OCI-LY7 (cell line): ENCODE results near the gene APOBEC3H. TPM values are rescaled to one million over a fixed set of nuclear protein-coding genes. Genes with fewer than 3 reads are reported as not detected.

Experiments
- BruUV-seq: library from RNA; stranded (reverse); fragments of 400-500 nt; replicated peaks from 2 replicates; lab custom pipeline; 2021; lab: Mats Ljungman, UMichigan
- CTCF ChIA-PET: fragments of 300-600 bp; sonication (Branson Sonifier 250); formaldehyde crosslinking; loops from one replicate; lab custom pipeline; 2022; ENCODE audit warnings: antibody characterized with exemption; ENCODE audit not compliant: unreplicated experiment; lab: Charles Lee
- POLR2A ChIA-PET: fragments of 300-600 bp; sonication (Branson Sonifier 250); formaldehyde crosslinking; loops from one replicate; lab custom pipeline; 2022; ENCODE audit warnings: antibody characterized with exemption; lab: Charles Lee
- DNase-seq: peaks from one replicate; pipeline ENCODE4 v3.0.0-alpha.2; 2015; ENCODE audit warnings: low spot score
- H2AFZ ChIP-seq: fragments of 200-600 bp; sonication (generic), shearing (Covaris generic); 2 replicates; pipeline ENCODE4 v1.6.1; 2014; ENCODE audit warnings: mild to moderate bottlenecking, antibody characterized with exemption, low read length, moderate library complexity
- H3K27ac ChIP-seq: fragments of 200-600 bp; sonication (generic); 2 replicates; pipeline ENCODE4 v1.5.1; 2014; ENCODE audit warnings: mixed run types, low read depth, mild to moderate bottlenecking, moderate library complexity, low read length, inconsistent platforms; ENCODE audit not compliant: poor library complexity, severe bottlenecking
- H3K36me3 ChIP-seq: fragments of 200-600 bp; sonication (generic); 2 replicates; pipeline ENCODE4 v1.6.1; 2014; ENCODE audit warnings: mild to moderate bottlenecking, antibody characterized with exemption, low read length, moderate library complexity, mixed read lengths; ENCODE audit not compliant: insufficient read depth
- H3K4me1 ChIP-seq: fragments of 200-600 bp; sonication (generic); 2 replicates; pipeline ENCODE4 v1.5.1; 2014; ENCODE audit warnings: mild to moderate bottlenecking, low read length; ENCODE audit not compliant: insufficient read depth, poor library complexity, severe bottlenecking
- H3K4me2 ChIP-seq: fragments of 200-600 bp; sonication (generic); 2 replicates; pipeline ENCODE4 v1.6.1; 2014; ENCODE audit warnings: mild to moderate bottlenecking, low read length
- H3K4me3 ChIP-seq: fragments of 200-600 bp; sonication (generic); 2 replicates; pipeline ENCODE4 v1.5.1; 2014; ENCODE audit warnings: mild to moderate bottlenecking, low read depth, low read length; ENCODE audit not compliant: poor library complexity, severe bottlenecking
- H3K79me2 ChIP-seq: fragments of 200-600 bp; sonication (generic); 2 replicates; pipeline ENCODE4 v1.6.1; 2016; ENCODE audit warnings: low read depth, mild to moderate bottlenecking, low read length, moderate library complexity, mixed read lengths; ENCODE audit not compliant: insufficient read depth
- H3K9me2 ChIP-seq: fragments of 200-600 bp; sonication (generic); 2 replicates; pipeline ENCODE4 v1.6.1; 2016; ENCODE audit warnings: mild to moderate bottlenecking, low read length, mixed read lengths; ENCODE audit not compliant: insufficient read depth
- H3K9me3 ChIP-seq: fragments of 200-600 bp; sonication (generic); 2 replicates; pipeline ENCODE4 v1.6.1; 2014; ENCODE audit warnings: mild to moderate bottlenecking, mixed run types, low read length, mixed read lengths
- H4K20me1 ChIP-seq: fragments of 200-600 bp; sonication (generic); 2 replicates; pipeline ENCODE4 v1.6.1; 2014; ENCODE audit warnings: mild to moderate bottlenecking, antibody characterized with exemption, low read length, moderate library complexity, mixed read lengths; ENCODE audit not compliant: insufficient read depth
- CTCF ChIP-seq: fragments of 200-600 bp; sonication (generic); conservative IDR thresholded peaks from 2 replicates; pipeline ENCODE4 v1.5.1; 2014; ENCODE audit warnings: mild to moderate bottlenecking, antibody characterized with exemption, low read length, moderate library complexity, mixed read lengths
- EZH2phosphoT487 ChIP-seq: fragments of 200-600 bp; sonication (generic); IDR thresholded peaks from 2 replicates; pipeline ENCODE4 v1.6.1; 2018; ENCODE audit warnings: low read depth, borderline replicate concordance, mild to moderate bottlenecking, mixed run types, antibody characterized with exemption, low read length, moderate library complexity, mixed read lengths
- intact Hi-C: fragments of 100-400 bp; cut with micrococcal nuclease; formaldehyde crosslinking; loops from one replicate; pipeline ENCODE4 v1.10.0; 2022; ENCODE audit not compliant: unreplicated experiment
- total RNA-seq, 2 experiments: library from RNA; depleted of rRNA in 1 of 2; stranded (reverse); fragments of >200 nt in 1 of 2; shearing (Covaris generic) in 1 of 2; gene quantifications; 2 replicates each; pipeline ENCODE4 v1.2.3, GENCODE V29; 2014 to 2022

APOBEC3H gene
- total RNA-seq, 2 experiments from 2014 or later: 0.99 to 1.2 TPM

GRCh38 chr22:39125622-39126021, 28.6 kb downstream of the APOBEC3H start:
- no peaks in the 10 kb centered on the region for H3K9me2 ChIP-seq
- H3K27ac ChIP-seq: no peak overlapping the region
- H3K9me3 ChIP-seq: no peaks in the 10 kb centered on the region
- no peak for TF ChIP-seq EZH2phosphoT487
- TF ChIP-seq CTCF: no peak
- BruUV-seq: no TSS peak
- H3K4me2 ChIP-seq: no peak overlapping the region
- CTCF ChIA-PET: no interaction called here
- H2AFZ ChIP-seq: no peak overlapping the region
- H3K4me3 ChIP-seq: no peak overlapping the region
- no peaks in the 10 kb centered on the region for H3K79me2 ChIP-seq
- POLR2A ChIA-PET: no interaction called here
- intact Hi-C loops: no loop called here
- H4K20me1 ChIP-seq: no peaks in the 10 kb centered on the region
- DNase-seq: no peak
- H3K36me3 ChIP-seq: no peaks in the 10 kb centered on the region
- no peaks in the 10 kb centered on the region for H3K4me1 ChIP-seq

GRCh38 chr22:39128508-39128907, 31.5 kb downstream of the APOBEC3H start:
- ChIA-PET CTCF (no interaction called here), POLR2A (no interaction called here)
- BruUV-seq: no TSS peak
- Histone ChIP-seq H4K20me1 (no peaks in the 10 kb centered on the region), H3K36me3 (no peaks in the 10 kb centered on the region), H3K27ac (no peak overlapping the region), H3K9me2 (no peaks in the 10 kb centered on the region), H3K4me3 (no peak overlapping the region), H3K9me3 (no peaks in the 10 kb centered on the region), H3K4me1 (no peaks in the 10 kb centered on the region), H3K4me2 (no peak overlapping the region), H3K79me2 (no peaks in the 10 kb centered on the region), H2AFZ (no peak overlapping the region)
- intact Hi-C loops: no loop called here
- DNase-seq: no peak
- TF ChIP-seq EZH2phosphoT487 (no peak), CTCF (no peak)

- no peaks in the 10 kb centered on the region for H4K20me1 ChIP-seq
- H3K4me2 ChIP-seq: no peak overlapping the region
- no peak overlapping the region for H3K4me3 ChIP-seq
- H2AFZ ChIP-seq: no peak overlapping the region
- POLR2A ChIA-PET: no interaction called here
- DNase-seq: no peak
- no peaks in the 10 kb centered on the region for H3K4me1 ChIP-seq
- TF ChIP-seq EZH2phosphoT487 (no peak), CTCF (no peak)
- BruUV-seq: no TSS peak
- CTCF ChIA-PET: no interaction called here
- no peaks in the 10 kb centered on the region for H3K9me3 ChIP-seq
- H3K36me3 ChIP-seq: no peaks in the 10 kb centered on the region
- no peaks in the 10 kb centered on the region for H3K79me2 ChIP-seq
- no peaks in the 10 kb centered on the region for H3K9me2 ChIP-seq
- H3K27ac ChIP-seq: no peak overlapping the region
- intact Hi-C loops: no loop called here
Observed at GRCh38 chr22:39129081-39129480, 32.0 kb downstream of the APOBEC3H start.
